GM18858 (cell line): ENCODE measurements around the gene BOK.
"Not testable (repeated sequence)": the region's sequence is repeated elsewhere in the genome, so short reads cannot be mapped to it uniquely, and the experiment has no call there.

Experiments
- ATAC-seq: cut with Tn5 transposase; IDR thresholded peaks from one replicate; pipeline ENCODE4 v1.9.1; 2021; ENCODE audit not compliant: unreplicated experiment

The BOK gene, protein sequence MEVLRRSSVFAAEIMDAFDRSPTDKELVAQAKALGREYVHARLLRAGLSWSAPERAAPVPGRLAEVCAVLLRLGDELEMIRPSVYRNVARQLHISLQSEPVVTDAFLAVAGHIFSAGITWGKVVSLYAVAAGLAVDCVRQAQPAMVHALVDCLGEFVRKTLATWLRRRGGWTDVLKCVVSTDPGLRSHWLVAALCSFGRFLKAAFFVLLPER

GRCh38 chr2:241558532-241559322 is at the start of gene BOK:
Gene BOK, plus strand, starts transcription at chr2:241558745. Its CDS starts 739 bp downstream, at chr2:241559484.
- no peak for ATAC-seq

- ATAC-seq: no peak
These were observed 49.3 kb upstream of the BOK start for GRCh38 chr2:241509155-241509784.

- ATAC-seq: no peak
These were observed 47.3 kb upstream of the BOK start for GRCh38 chr2:241511091-241511741.

GRCh38 chr2:241514553-241514952 is 44.0 kb upstream of the BOK start:
- ATAC-seq: no peak

DNA sequence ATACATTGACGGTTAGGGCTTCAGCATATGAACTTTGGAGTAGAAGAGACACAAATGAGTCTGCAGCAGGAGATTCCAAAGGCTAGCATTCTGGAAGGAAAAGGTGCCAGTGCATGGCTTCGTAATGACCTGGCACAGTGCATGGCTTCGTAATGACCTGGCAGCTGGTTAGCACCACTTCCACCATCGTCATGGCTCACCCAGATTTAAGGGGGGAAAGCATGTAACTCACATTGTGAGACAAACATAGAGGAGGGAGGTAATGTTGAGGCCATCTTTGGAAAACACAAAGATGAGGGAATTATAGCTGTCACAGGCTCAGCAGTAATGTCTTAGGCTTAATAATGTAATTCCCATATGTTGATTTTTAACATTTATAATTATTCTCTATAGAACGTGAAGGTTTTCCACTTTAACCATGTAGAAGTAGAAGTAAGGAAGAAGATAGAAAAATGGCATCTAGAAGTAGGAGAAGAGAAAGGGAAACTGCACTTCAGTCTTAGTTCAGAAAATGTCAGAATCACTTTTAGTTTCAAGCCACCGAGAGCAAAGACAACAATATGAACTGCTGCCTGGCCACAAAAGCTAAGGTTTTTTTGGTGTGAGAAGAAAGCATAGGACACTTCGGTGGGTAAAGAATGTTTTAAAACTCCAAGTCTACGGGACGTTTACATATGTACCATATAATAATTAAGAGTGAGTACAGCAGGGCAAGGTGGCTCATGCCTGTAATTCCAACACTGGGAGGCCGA is 43.4 kb upstream of the BOK start:
- ATAC-seq: no peak

- ATAC-seq: no peak
These were observed 42.0 kb upstream of the BOK start for GRCh38 chr2:241516520-241516965.

GRCh38 chr2:241517297-241517696 is 41.2 kb upstream of the BOK start:
- ATAC-seq: no peak

GRCh38 chr2:241519669-241520068 is 38.9 kb upstream of the BOK start:
- no peak for ATAC-seq

DNA sequence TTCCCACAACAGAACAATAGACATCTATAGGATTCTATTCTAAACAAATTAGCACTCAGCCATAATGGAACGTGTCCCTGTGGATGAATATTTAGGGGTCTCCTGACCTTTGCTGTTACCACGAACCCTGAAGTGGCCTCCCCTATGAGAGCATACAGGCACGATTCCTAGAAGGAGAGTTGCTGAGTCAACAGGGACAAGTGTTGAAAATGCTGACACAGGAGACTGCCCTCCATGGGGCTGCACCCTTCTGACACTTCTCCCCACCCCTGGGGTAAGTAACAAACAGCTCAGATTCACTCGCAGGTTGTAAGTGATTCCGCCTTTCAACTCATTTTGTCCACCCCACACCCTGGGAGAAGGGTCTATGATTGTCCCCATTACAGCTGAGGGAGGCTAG is 36.1 kb upstream of the BOK start:
- no peak for ATAC-seq

GRCh38 chr2:241525818-241526780 is 32.4 kb upstream of the BOK start:
- ATAC-seq: not testable (repeated sequence)

DNA sequence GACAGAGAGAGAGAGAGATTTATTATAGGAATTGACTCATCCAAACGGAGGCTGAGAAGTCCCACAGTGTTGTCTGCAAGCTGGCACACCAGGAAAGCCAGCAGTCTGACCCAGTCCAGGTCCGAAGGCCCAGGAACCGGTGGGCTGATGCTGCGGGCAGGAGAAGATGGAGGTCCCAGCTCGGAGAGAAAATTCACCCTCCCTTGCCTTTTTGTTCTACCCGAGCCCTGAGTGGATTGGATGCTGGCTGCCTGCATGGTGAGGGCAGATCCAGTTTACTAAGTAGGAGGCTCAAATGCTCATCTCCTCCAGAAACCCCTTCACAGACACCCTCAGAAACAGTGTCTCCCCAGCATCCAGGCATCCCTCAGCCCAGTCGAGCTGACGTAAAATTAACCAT is 28.0 kb upstream of the BOK start:
- ATAC-seq: no peak

GRCh38 chr2:241531161-241531722 is 27.3 kb upstream of the BOK start:
- ATAC-seq: no peak

- ATAC-seq: no peak
These were observed 26.4 kb upstream of the BOK start for GRCh38 chr2:241532168-241532567.

- ATAC-seq: no peak
These were observed 25.6 kb upstream of the BOK start for GRCh38 chr2:241532733-241533601.

- no peak for ATAC-seq
These were observed 24.3 kb upstream of the BOK start for GRCh38 chr2:241534293-241534692.

GRCh38 chr2:241534701-241535375 is 23.7 kb upstream of the BOK start:
- no peak for ATAC-seq

DNA sequence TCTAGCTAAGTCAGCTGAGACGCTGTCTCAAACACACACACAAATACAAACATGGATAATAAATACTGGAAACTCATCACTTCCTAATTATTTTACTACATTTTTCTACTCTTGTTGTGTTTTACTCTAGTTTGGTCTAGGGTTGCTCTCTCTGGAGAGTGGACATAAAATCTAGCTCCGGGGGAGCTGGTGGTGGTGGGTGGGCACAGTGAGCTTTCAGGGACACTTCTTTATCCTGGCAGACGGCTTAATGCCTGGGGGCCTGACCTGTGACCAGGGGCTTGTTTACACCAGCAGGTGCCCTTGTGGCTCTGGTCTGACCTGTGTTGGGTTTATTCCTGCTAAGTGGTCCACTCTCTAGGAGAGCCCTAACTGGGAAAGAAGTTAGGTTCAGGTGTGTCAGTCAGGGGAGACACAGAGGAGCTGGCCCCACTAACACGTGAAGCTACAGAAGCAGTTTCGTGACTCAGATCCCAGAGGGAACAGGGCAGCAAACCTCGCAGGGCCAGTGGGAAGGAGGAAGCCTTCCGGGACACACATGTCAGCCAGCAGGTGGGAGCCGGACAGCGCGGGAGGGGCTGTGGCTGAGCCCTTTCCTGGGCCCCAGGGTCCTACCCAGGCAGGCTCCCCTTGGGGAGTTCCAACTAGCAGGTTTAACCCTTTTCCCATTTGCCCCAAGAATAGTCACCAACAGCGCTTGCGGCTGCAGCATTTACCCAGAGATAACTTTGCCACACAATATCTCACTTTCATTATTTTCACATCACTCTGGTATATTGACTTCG is 22.5 kb upstream of the BOK start:
- no peak for ATAC-seq
